ENCODE results near the gene GAS2.
A peak's percentile ranks its signal among the peaks of the same experiment; 100 is the strongest.

GAS2 gene

GRCh38 chr11:22807391-22807790, 141.0 kb downstream of the GAS2 start:
- H3K9me3 Mint-ChIP-seq, result no peaks in the 10 kb centered on the region
- no peak overlapping the region for H3K4me3 Mint-ChIP-seq
- H3K27ac Mint-ChIP-seq, result no peak overlapping the region
- no peaks in the 10 kb centered on the region for H3K27me3 Mint-ChIP-seq
- no peaks in the 10 kb centered on the region for H3K36me3 Mint-ChIP-seq
- DNase-seq, result no peak
- no peaks in the 10 kb centered on the region for H3K4me1 Mint-ChIP-seq
- CTCF ChIA-PET, result interaction anchor here (1.5 kb wide), 1 partner anchor 20 kb away, joined by 3 read pairs; no protein-coding TSS in a partner anchor

GRCh38 chr11:22807855-22808570, 141.6 kb downstream of the GAS2 start:
- H3K36me3 Mint-ChIP-seq, result no peaks in the 10 kb centered on the region
- no peaks in the 10 kb centered on the region for H3K9me3 Mint-ChIP-seq
- no peaks in the 10 kb centered on the region for H3K27me3 Mint-ChIP-seq
- DNase-seq, result no peak
- no peak overlapping the region for H3K4me3 Mint-ChIP-seq
- CTCF ChIA-PET, result no interaction called here
- H3K4me1 Mint-ChIP-seq, result no peaks in the 10 kb centered on the region
- H3K27ac Mint-ChIP-seq, result no peak overlapping the region

GRCh38 chr11:22808571-22809197, 142.3 kb downstream of the GAS2 start:
- Mint-ChIP-seq H3K9me3 (no peaks in the 10 kb centered on the region), H3K4me3 (no peak overlapping the region), H3K27me3 (no peaks in the 10 kb centered on the region), H3K36me3 (no peaks in the 10 kb centered on the region), H3K27ac (no peak overlapping the region), H3K4me1 (no peaks in the 10 kb centered on the region)
- CTCF ChIA-PET, result no interaction called here
- DNase-seq, result no peak

- Mint-ChIP-seq H3K4me1 (no peaks in the 10 kb centered on the region), H3K4me3 (no peak overlapping the region), H3K9me3 (no peaks in the 10 kb centered on the region), H3K36me3 (no peaks in the 10 kb centered on the region), H3K27ac (no peak overlapping the region), H3K27me3 (no peaks in the 10 kb centered on the region)
- DNase-seq, result no peak
- CTCF ChIA-PET, result no interaction called here
Observed at GRCh38 chr11:22809893-22810292, 143.5 kb downstream of the GAS2 start.

GRCh38 chr11:22822203-22822602, 155.8 kb downstream of the GAS2 start:
- Mint-ChIP-seq H3K9me3 (no peaks in the 10 kb centered on the region), H3K4me1 (no peaks in the 10 kb centered on the region), H3K36me3 (peaks cover 30% of the 10 kb centered on the region), H3K27me3 (no peaks in the 10 kb centered on the region), H3K4me3 (no peak overlapping the region), H3K27ac (no peak overlapping the region)
- no peak for DNase-seq
- CTCF ChIA-PET, result no interaction called here

GRCh38 chr11:22828373-22828772, 162.0 kb downstream of the GAS2 start:
- H3K4me1 Mint-ChIP-seq, result peaks cover 12% of the 10 kb centered on the region
- H3K27ac Mint-ChIP-seq, result peak overlapping the region; percentile 93
- H3K4me3 Mint-ChIP-seq, result peak overlapping the region; percentile 91
- H3K9me3 Mint-ChIP-seq, result no peaks in the 10 kb centered on the region
- CTCF ChIA-PET, result interaction anchor here (0.9 to 1.9 kb wide), 2 partner anchors 14 to 41 kb away, joined by 3 to 4 read pairs; no protein-coding TSS in a partner anchor
- no peaks in the 10 kb centered on the region for H3K27me3 Mint-ChIP-seq
- peaks cover 13% of the 10 kb centered on the region for H3K36me3 Mint-ChIP-seq
- DNase-seq, result no peak

GRCh38 chr11:22829231-22830081, 163.0 kb downstream of the GAS2 start, which contains the start of gene SVIP:
Gene SVIP (minus strand): TSS chr11:22829801. CDS start chr11:22829748, 53 bp downstream.
- no peaks in the 10 kb centered on the region for H3K27me3 Mint-ChIP-seq
- peaks cover 9% of the 10 kb centered on the region for H3K36me3 Mint-ChIP-seq
- H3K9me3 Mint-ChIP-seq, result no peaks in the 10 kb centered on the region
- peak within 1 kb of the TSS; percentile 93 for H3K27ac Mint-ChIP-seq
- CTCF ChIA-PET, result interaction anchor here (0.6 to 1.9 kb wide), 9 partner anchors 9 to 204 kb away, joined by 3 to 6 read pairs (median 3); partner anchors contain the start of gene FANCF
- peaks cover 12% of the 10 kb centered on the region for H3K4me1 Mint-ChIP-seq
- peak within 1 kb of the TSS; percentile 91 for H3K4me3 Mint-ChIP-seq
- peak; percentile 94 for DNase-seq

- Mint-ChIP-seq H3K36me3 (peaks cover 4% of the 10 kb centered on the region), H3K27ac (peak overlapping the region; percentile 93), H3K9me3 (no peaks in the 10 kb centered on the region), H3K4me3 (peak overlapping the region; percentile 91), H3K4me1 (peaks cover 12% of the 10 kb centered on the region), H3K27me3 (no peaks in the 10 kb centered on the region)
- DNase-seq, result no peak
- CTCF ChIA-PET, result interaction anchor here (0.6 to 1.9 kb wide), 8 partner anchors 9 to 204 kb away, joined by 3 to 6 read pairs (median 4); partner anchors contain the start of gene FANCF
Observed at GRCh38 chr11:22830082-22830414, 163.6 kb downstream of the GAS2 start.

- Mint-ChIP-seq H3K27me3 (no peaks in the 10 kb centered on the region), H3K36me3 (no peaks in the 10 kb centered on the region), H3K27ac (no peak overlapping the region), H3K4me1 (peaks cover 12% of the 10 kb centered on the region), H3K4me3 (no peak overlapping the region), H3K9me3 (no peaks in the 10 kb centered on the region)
- DNase-seq, result no peak
- CTCF ChIA-PET, result no interaction called here
Observed at GRCh38 chr11:22832315-22833015, 166.1 kb downstream of the GAS2 start.

GRCh38 chr11:22846726-22847125, 180.3 kb downstream of the GAS2 start:
- CTCF ChIA-PET, result no interaction called here
- Mint-ChIP-seq H3K4me1 (no peaks in the 10 kb centered on the region), H3K27ac (no peak overlapping the region), H3K9me3 (no peaks in the 10 kb centered on the region), H3K4me3 (no peak overlapping the region), H3K27me3 (no peaks in the 10 kb centered on the region), H3K36me3 (no peaks in the 10 kb centered on the region)
- no peak for DNase-seq

- no peaks in the 10 kb centered on the region for H3K36me3 Mint-ChIP-seq
- H3K4me3 Mint-ChIP-seq, result no peak overlapping the region
- peaks cover 7% of the 10 kb centered on the region for H3K9me3 Mint-ChIP-seq
- no peak for DNase-seq
- no peaks in the 10 kb centered on the region for H3K27me3 Mint-ChIP-seq
- H3K27ac Mint-ChIP-seq, result no peak overlapping the region
- CTCF ChIA-PET, result interaction anchor here (0.9 kb wide), 1 partner anchor 20 kb away, joined by 3 read pairs; no protein-coding TSS in a partner anchor
- no peaks in the 10 kb centered on the region for H3K4me1 Mint-ChIP-seq
Observed at GRCh38 chr11:22851477-22851876, 185.1 kb downstream of the GAS2 start.

GRCh38 chr11:22859756-22860155, 193.3 kb downstream of the GAS2 start:
- Mint-ChIP-seq H3K27ac (no peak overlapping the region), H3K27me3 (no peaks in the 10 kb centered on the region), H3K4me3 (no peak overlapping the region), H3K4me1 (no peaks in the 10 kb centered on the region), H3K36me3 (no peaks in the 10 kb centered on the region), H3K9me3 (no peaks in the 10 kb centered on the region)
- DNase-seq, result no peak
- CTCF ChIA-PET, result interaction anchor here (1.9 kb wide), 1 partner anchor 16 kb away, joined by 9 read pairs; no protein-coding TSS in a partner anchor

- Mint-ChIP-seq H3K27me3 (no peaks in the 10 kb centered on the region), H3K9me3 (no peaks in the 10 kb centered on the region), H3K36me3 (no peaks in the 10 kb centered on the region), H3K27ac (no peak within 1 kb of the TSS), H3K4me3 (no peak within 1 kb of the TSS), H3K4me1 (no peaks in the 10 kb centered on the region)
- no peak for DNase-seq
- CTCF ChIA-PET, result interaction anchor here (1.9 kb wide), 1 partner anchor 16 kb away, joined by 9 read pairs; no protein-coding TSS in a partner anchor
Observed at GRCh38 chr11:22860241-22860640, 193.8 kb downstream of the GAS2 start, which contains the start of gene CCDC179. Gene CCDC179 (minus strand): TSS chr11:22860474. CDS start chr11:22860421, 53 bp downstream.

Measured in activated naive CD4-positive, alpha-beta T cell treated with anti-CD3 and anti-CD28 coated beads, Interleukin-2, amount 10 ng/mL, durations not matched to agents 7 days and 5 days (primary cell).